Measurements from ENCODE around the gene KLHL40.
A peak's percentile ranks its signal among the peaks of the same experiment; 100 is the strongest.
"Not testable (repeated sequence)": the region's sequence is repeated elsewhere in the genome, so short reads cannot be mapped to it uniquely, and the experiment has no call there.

Gene KLHL40

DNA sequence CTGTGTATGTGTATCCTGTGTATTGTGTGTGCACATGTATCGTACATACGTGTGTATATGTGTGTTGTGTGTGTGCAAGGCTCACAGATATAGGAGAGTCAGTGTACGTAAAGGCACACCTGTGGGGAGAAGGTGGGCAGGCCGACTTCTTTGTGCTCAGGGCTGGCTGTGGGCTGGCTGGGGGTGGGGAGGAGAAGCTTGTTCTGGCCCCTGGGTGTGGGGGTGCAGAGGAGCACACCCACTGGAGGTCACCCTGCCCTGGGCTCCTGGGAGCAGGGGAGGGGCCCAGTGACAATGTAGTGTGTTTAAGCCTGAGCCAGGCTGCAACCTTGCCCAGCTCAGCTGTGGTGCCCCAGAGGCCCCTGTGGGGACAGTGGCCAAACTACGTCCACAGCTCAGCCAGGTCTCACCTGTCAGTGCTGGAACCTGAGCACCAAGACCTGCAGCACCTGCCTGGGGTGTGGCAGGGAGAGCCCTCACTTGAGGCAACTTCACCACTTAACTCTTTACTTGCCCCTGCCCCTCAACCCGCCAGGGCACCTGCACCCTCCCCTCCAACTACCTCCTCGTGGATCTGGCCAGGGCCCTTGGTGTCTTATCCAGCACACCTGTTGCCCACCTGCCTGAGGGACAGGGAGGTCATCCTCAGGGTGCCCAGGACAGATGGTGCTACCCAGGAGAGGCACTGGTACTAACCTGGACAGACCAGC, 19.9 kb downstream of the KLHL40 start:
- no peak for DNase-seq

DNA sequence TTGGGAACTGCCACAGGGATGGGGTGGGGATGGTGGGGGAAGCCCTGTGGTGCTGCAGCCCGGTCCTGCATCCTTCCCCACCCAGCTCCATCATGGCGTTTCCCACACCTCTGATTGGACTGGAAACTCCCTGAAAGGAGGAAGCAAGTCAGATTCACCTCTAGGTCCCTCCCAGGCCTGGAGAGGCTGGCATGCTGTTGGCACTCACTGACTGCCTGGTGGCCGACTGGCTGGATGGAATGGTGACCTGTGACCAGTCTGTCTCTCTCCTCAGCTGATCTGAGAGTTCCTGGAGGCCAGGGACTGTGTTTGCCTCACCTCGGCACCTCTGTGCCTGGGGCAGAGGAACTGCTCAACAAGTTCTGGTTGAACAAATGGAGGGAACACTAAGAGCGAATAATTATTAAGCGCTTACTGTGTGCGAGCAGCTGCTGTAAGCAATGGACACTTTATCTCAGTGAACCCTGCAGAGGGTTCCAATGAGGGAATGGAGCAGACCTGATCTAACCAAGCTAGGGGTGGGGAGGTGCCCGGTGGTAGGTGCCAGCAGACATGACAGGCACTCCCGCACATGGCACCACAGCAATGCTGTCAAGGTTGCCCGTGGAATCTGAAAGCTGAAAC, 20.7 kb downstream of the KLHL40 start:
- no peak for DNase-seq

DNA sequence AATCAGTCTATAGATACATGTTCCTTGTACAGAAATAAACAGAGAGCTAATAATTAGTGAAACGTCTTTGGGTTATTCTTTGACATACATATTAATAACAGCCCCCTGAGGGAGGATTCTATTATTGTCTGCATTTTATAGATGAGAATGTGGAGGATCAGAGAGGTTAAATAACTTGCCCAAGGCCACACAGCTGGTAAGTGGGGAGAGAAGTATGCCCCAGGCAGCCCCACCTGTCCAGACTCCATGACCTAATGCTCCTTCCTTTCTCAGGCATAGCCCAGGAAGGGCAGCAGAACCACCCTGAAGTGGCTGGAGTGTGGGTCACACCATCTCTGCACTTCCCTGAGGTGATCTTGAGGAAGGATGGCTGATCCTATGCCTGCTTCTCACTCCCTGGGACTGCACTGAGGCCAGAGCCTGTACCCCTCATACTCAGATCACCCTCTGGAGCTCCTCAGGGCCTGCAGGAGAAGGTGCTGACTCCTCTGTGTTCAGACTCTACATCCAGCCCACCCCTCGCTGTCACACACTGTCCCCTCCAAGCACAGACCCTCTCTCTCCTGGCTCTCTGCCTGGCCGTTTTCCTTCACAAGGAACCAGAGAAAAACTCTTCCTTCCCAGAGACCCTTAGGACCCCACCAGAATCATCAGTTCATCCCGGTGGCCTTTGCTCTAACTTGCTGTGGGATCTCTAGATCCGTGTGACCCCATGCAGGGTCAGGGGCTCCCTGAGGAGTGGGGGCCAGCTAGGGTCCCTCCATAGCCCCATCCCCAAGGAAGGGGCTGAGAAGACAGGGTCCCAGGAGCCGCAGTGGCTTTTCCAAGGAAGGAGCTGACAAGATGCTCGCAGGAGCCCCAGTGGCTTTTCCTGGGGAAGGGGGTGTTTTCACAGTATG, 21.6 kb downstream of the KLHL40 start:
- DNase-seq = no peak

DNA sequence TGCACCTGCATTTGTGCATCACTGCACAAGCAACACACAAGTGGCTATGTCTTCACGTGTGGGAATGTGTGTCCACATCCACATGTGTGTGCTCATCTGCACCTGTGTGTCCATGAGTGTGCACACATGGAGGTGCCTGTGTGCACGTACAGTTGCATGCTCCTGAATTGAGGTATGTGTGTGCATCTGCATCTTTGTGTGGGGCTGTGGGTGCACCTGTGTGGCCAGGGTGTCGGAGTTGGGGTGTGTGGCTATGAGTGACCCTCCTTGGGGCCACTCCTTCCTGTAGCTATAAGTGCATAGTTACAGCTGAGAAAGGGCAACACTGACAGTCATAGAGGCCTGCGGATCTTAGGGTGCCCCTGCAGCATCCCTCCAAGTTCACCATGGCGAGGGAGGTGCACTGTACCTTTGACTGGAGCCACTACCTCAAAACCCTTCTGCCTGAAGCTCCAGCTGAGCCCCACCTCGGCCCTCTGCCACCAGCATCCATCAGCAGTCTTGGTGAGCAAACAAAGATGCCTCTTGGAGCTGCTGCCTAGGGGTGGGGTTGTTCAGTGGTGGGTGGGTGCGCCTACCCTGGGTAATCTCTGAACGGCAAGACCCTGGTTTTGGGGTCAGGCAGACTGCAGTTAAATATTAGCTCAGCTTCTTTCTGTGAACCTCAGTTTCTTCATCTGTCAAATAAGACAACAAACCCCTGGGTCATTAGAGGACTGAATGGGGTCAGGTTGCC, 22.5 kb downstream of the KLHL40 start:
- no peak for DNase-seq

DNA sequence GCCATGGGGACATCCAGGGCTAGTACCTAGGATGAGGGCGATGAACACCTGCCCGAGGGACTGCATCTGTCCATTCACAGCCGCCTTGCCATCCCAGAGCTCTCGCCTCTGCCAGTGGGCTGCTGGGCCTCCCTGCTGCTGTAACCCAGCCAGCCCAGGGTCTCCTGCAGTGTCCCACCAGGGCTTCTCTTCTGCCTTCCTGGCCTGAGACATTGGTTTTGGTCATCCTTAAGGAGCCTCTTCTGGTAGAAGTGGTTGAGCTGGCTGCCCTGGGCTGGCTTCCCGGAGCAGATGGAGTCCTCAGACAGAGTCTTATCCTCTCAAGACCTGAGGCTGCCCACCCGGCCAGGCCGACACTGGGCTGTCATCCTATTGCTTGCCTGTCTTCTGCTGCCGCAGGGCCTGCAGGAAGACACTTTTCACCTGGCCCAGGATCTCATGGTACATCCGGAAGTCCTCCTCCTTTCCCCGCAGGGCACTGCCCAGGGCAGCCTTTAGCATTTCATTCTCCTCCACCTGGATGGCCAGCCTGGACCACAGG, 23.3 kb downstream of the KLHL40 start:
- DNase-seq = no peak

DNA sequence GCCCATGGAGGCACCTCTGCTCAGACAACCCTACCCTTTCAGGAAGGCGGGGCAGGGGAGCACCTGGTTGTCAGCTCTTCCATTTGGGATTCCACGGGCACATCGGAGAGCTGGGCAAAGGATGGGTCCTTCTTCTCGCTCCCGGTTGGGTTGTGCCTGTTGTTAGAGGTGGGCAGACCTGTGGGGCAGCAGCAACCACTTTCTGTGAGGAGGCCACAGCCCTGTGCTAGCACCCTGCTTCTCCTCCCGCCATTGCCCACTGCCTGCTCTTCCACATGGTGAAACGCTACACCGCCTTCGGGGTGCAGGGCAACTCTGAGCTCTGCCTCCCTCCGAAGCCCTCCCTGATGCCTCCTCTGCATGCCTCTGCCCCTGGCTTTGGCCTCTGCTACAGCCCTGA, 24.3 kb downstream of the KLHL40 start:
- no peak for DNase-seq

DNA sequence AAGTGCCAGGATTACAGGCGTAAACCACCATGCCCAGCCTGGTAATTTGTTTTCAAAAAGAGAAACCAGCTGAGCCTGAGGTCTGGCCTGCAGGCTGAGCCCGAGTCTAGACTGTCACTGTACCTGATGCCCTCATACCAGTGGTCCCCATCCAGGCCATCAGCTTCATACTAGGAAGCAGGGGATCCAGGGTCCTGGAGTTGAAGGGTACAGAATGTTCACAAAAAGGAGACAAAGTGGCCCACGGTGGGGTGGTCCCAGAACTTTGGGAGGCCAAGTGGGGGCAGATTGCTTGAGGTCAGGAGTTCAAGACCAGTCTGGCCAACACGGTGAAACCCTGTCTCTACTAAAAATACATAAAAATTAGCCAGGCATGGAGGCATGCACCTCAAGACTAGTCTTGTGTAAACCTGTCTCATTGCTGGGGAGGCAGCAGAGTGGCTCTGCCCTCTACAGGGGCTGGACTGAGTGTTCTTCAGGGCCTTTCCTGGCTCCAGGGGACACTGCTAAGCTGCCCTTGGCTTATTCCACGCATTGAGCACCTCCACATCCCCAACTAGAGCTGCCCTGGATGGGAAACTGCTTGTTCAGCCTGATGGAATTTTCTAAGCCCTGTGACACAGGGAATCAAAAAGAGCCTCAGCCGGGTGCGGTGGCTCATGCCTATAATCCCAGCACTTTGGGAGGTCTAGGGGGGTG, 25.1 kb downstream of the KLHL40 start:
- DNase-seq = no peak

DNA sequence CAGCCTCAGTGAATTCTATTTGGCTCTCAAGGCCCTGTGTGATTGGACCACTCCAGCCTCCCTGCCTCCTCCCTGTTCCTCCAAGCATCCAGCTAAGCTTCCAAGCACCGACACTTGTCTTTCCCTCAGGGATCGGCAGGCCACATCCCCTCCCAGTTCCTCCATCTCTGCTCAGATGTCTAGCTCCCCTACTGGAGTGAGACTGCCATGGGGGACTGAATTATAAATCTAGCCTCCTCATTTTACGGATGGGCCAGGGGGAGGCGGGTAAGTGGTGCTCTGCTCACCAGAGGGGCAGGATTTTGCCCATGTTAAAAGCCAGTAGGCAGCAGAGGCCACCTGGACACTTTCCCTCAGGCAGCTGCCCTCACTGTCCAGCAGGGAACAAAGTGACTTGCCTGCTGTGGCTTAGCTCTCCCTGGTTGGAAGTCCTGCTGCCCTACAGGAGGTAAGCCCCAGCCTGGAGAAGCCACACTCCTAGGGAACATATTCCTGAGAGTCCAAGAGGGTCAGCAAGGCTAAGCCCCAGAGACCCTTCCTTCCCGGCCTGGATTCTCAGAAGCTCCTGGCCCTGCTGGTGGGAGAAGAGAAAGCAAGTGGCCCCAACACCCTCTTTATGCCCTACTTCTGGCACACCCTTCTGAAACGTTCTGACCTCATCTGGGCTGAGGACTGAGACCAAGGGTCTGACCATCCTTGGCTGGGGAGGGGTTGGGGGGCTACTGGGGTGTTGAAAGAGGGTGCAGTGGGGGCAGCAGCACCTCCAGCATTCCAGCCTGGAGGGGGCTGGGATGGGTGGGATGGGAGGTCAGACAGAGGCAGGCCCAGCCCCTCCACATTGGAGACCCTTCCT, 26.4 kb downstream of the KLHL40 start:
- no peak for DNase-seq

DNA sequence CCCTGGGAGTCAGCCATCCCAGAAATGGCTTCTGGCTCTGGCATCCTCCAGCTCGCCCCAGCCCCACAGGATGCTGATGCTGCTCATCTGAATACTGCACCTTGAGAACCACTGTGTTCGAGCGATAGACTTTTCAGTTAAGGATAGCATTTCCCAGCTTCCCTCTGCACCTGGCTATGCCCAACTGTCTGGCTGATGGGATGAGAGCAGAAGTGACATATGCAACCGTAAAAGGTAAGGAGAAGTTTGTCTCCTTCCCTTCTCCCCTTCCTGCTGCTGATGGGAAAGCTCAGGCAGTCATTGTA, 27.0 kb downstream of the KLHL40 start:
- DNase-seq = no peak

DNA sequence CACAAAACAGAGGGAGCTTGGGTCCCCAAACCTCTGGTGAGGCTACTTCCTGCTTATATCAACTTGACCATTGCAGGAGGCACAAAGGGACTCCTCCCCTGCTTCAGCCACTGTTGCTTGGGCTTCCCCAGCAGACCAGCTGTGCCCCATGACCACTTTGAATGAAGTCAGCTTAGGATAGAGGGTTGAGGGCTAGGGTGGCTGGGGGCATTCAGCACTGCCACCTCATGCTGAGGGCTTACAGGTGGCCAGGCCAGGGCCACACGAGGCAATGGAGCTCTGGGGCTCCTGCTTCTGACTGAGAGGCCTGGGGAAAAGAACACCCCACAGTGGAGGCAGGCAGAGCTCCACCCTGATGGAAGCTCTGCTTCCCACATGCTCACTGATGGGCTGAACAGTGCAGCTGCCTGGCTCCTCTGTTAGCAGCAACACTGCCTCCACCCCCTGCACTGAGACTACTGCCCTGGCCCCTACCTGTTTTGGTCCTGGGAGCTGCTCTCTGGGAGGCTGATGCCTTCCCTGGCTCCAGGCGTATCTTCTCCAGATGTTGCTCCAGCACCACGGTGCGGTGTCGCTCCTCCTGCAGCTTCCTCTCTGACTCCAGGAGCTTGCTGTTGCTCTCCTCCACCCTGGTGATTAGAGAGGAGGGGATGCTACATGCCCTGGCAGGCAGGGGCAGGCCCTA, 27.5 kb downstream of the KLHL40 start:
- DNase-seq = peak in 1 of 3 donors; percentile 25

DNA sequence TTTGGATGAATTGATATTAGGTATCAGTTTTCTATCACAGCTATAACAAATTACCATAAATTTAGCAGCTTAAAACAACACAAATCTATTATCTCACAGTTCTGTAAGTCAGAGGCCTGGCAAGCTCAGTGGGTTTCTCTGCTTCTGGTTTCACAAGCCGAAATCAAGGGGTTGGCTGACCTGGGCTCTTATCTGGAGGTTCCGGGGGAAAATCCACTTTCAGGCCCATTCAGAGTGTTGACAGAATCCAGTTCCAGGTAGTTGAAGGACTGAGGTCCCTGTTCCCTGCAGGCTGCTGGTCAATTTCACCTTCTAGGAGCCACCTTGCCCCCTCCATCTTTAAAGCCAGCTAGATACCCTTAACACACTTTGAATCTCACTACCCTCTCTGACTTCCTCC, 28.4 kb downstream of the KLHL40 start:
- DNase-seq = no peak

DNA sequence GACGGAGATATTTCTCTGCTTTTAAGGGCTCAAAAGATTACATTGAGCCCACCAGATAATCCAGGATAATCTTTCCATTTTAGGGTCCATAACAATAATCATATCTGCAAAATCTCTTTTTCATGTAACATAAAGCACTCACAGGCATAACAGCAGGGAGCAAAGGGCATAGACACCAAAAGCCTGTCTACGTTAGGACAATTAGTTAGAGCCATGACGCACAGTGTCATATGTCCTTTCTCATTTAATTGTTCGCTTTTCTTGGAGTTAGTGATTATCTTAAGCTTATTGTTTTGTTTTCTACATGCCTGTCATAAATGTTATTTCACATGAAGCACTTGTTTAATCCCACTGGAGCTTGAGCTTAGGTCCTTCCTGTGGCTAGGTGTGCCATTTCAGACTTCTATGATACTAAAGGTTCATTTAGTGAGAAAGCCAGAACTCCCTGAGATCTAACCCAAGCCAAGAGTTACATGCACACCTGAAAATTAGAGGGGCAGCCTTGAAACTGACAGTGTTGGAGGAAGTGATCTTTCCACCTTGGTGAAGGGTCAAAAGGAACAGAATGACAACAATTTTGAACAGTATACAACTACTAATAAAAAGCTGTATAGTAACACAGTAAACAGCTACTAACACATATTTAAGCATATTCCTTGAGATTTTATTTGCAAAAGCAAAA, 29.0 kb downstream of the KLHL40 start:
- no peak for DNase-seq

DNA sequence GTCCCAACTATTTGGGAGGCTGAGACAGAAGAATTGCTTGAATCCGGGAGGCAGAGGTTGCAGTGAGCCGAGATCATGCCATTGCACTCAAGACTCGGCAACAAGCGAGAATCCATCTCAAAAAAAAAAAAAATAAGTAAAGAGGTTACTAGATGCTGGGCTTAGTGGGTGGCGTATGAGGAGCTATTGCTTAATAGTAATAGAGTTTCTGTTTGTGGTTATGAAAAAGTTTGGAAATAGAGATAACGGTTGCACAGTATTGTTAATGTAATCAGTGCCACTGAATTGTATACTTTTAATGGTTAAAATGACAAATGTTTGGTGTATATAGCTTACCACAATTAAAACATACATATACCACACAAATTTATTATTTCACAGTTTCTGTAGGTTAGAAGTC, 32.0 kb downstream of the KLHL40 start:
- peak in 2 of 3 donors; percentile 23 to 27 for DNase-seq

DNA sequence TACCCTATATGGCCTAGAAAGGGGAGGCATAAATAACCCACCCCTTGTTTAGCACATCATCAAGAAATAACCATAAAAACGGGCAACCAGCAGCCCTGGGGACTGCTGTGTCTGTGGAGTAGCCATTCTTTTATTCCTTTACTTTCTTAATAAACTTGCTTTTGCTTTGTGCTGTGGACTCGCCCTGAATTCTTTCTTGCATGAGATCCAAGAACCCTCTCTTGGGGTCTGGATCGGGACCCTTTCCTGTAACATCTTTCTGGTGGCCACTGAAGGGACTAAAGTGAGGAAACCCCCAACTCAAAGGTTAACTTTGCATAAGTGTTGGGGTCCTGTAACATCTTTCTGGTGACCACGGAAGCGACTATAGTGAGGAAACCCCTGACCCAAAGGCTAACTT, 33.0 kb downstream of the KLHL40 start:
- no peak for DNase-seq

DNA sequence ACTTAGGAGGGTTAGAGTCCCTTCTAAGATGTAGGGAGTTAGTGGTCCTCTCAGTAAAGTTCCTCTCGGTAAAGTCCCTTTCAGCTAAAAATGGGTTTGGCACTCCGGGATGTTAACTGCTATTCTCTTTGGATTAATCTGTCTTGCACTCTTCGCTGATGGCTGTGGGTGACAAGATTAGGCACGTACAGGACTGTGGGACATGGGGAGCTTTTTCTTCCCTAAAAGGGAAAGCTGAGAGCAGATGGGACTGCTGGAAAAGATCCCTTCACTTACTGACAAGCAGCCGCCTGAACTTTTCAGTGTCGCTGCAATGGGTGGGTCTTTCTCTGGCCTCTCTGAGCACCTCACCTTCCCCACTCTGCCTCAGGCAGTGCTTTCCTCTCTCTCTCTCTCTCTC, 33.7 kb downstream of the KLHL40 start:
- DNase-seq = no peak

DNA sequence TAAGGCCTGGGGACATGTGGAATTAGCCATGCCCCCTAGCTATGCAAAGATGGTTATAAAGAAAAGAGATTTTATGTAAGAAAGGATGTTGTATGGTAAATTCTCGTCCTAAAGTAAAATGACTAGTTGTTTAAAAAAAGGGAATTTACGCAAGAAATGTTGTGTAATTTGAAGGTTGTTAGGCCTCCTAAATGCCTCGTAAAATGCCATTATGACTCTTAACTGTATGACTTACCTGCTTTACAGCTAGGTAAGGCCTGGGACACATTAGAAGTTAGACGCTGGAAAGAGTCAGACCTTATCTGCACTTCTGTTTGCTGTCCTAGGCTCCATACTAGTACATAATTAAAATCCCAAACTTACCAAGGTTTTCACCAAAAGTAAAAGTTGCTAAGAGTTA, 34.8 kb downstream of the KLHL40 start:
- peak in 2 of 3 donors; percentile 57 to 72 for DNase-seq

DNA sequence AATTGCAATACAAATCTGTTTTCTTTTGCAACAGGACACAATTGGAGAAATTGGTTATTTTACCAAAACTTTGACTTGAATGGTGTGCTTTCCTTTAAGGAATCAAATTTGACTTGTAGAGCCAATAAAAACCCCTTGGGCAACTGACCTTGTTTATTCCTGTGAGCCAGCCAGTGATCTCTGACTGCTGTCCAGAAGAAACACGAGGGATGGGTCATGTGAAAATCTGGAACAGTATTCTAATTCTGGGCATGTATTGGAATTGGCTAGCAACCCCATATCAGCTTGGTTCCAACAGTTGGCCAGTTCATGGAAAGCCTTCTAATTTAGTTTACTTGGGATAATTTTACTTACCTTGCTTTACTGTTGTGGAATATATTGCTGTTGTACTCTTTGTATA, 36.4 kb downstream of the KLHL40 start:
- DNase-seq = no peak

DNA sequence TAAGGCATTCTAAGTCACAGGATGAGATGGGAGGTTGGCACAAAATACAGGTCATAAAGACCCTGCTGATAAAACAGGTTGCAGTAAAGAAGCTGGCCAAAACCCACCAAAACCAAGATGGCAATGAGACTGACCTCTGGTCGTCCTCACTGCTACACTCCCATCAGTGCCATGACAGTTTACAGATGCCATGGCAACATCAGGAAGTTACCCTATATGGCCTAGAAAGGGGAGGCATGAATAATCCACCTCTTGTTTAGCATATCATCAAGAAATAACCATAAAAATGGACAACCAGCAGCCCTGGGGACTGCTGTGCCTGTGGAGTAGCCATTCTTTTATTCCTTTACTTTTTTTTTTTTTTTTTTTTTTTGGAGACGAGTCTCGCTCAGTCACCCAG, 37.1 kb downstream of the KLHL40 start:
- DNase-seq = not testable (repeated sequence)

DNA sequence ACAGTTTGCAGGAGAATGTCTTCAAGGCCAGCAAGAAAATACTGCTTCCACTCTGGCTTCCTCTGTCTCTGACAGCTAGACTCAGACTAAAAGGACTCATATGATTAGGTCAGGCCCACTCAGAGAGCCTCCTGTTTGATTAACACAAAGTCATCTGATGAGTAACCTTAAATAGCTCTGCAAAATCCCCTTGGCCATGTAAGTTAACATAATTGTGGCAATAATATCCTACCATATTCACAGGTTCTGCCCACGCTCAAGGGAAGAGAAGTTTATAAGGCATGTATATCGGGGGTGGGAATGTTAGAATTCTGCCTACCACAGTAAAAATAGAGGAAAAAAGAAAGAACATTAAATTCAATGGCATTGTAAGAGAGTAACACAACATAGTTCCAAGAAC, 37.9 kb downstream of the KLHL40 start:
- peak; percentile 60 to 74 (median 62) for DNase-seq

DNA sequence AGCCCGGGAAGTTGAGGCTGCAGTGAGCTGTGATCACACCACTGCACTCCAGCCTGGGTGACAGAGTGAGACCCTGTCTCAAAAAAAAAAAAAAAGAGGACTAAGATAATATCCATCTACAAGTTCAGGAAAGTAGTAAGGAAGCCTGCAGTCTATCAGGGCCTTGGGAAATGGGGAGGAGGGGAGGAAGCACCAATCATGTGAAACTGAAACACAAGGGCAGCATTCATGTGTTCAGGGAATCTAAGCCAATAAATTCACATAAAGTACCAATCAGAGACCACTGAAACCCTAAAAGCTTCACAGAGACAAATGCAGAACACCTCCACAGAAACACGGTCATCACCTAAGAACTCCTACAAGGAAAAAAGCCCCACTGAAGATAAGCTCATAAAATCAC, 40.1 kb downstream of the KLHL40 start:
- no peak for DNase-seq
